Suprapubic skin (tissue), 3 donors: ENCODE measurements around the gene CUEDC2.

Experiments used
- CTCF ChIP-seq, 2 donors: fragments of 200-600 bp in 1 of 2; fragments of 450-650 bp in 1 of 2; sonication (generic) in 1 of 2; IDR thresholded peaks; one replicate each; pipeline ENCODE4 v1.5.1; 2016 to 2019; ENCODE audit warnings: antibody characterized with exemption in 2 of 2, mild to moderate bottlenecking in 1 of 2, moderate library complexity in 1 of 2
- POLR2AphosphoS5 ChIP-seq, 3 donors: sonication (generic); formaldehyde crosslinking; IDR thresholded peaks; one replicate each; pipeline ENCODE4 v1.6.1; 2017; ENCODE audit warnings: antibody characterized with exemption in 3 of 3

GRCh38 chr10:102435133-102435497 is 2.7 kb upstream of the CUEDC2 start:
- TF ChIP-seq POLR2AphosphoS5 (IDR thresholded peaks at IDR 0.05) (no peak), CTCF (IDR thresholded peaks at IDR 0.05) (no peak)
